H1 (cell line): ENCODE data around the gene RANBP17. TPM values are rescaled to one million over a fixed set of nuclear protein-coding genes. Genes with fewer than 3 reads are reported as not detected.

Source experiments
- RAD21 ChIP-seq, 2 experiments: IDR thresholded peaks in 1 of 2; conservative IDR thresholded peaks in 1 of 2; 2 replicates each; pipeline ENCODE4 v1.6.1; 2011; ENCODE audit warnings: low read depth in 2 of 2, low read length in 2 of 2, improper control_type of control experiment in 1 of 2, inconsistent platforms in 1 of 2, mild to moderate bottlenecking in 1 of 2, moderate library complexity in 1 of 2
- RNF2 ChIP-seq: fragments of 200-900, 300-1000 bp; sonication (generic); IDR thresholded peaks from 2 replicates; pipeline ENCODE4 v1.7.1; 2016; ENCODE audit warnings: borderline replicate concordance, low read depth, mild to moderate bottlenecking, antibody characterized with exemption, low read length; ENCODE audit not compliant: poor library complexity, severe bottlenecking; ENCODE audit errors: missing control alignments
- TBP ChIP-seq: IDR thresholded peaks from 2 replicates; pipeline ENCODE4 v1.6.1; 2011; ENCODE audit warnings: low read depth, low read length, improper control_type of control experiment
- polyA plus RNA-seq, 7 experiments: library from polyadenylated mRNA; depleted of rRNA in 3 of 7; stranded (reverse) in 5 of 7; unstranded in 2 of 7; fragments of >200 nt in 5 of 7; fragments of 200-250 nt in 2 of 7; gene quantifications; 1 replicate in 5 of 7; 2 replicates in 1 of 7; 4 replicates in 1 of 7; pipeline versions ENCODE4 v1.2.1 to v1.2.3, GENCODE V29; 2011 to 2013; ENCODE audit warnings: missing spikeins in 2 of 7, mixed read lengths in 2 of 7
- total RNA-seq: library from RNA; stranded (reverse); fragmentation: NEBNext Ultra II Directional; extraction: Animal tissue kit (Norgen Biotek cat#: 25700); gene quantifications from 2 replicates; pipeline ENCODE4 v1.2.1, GENCODE V29; 2021
- TF ChIP-seq, protein P1 (sequence below): IDR thresholded peaks from 2 replicates; pipeline ENCODE4 v1.6.1; 2012; ENCODE audit warnings: low read length, inconsistent platforms
- TF ChIP-seq, protein P2 (sequence below): IDR thresholded peaks from 2 replicates; pipeline ENCODE4 v1.6.1; 2012; ENCODE audit warnings: inconsistent platforms

The RANBP17 gene
- total and polyA plus RNA-seq, 2 of the 8 experiments (the other 6 are each of a cell fraction or from before 2014, with no cell fraction given) = 8.6 to 21.3 TPM

DNA sequence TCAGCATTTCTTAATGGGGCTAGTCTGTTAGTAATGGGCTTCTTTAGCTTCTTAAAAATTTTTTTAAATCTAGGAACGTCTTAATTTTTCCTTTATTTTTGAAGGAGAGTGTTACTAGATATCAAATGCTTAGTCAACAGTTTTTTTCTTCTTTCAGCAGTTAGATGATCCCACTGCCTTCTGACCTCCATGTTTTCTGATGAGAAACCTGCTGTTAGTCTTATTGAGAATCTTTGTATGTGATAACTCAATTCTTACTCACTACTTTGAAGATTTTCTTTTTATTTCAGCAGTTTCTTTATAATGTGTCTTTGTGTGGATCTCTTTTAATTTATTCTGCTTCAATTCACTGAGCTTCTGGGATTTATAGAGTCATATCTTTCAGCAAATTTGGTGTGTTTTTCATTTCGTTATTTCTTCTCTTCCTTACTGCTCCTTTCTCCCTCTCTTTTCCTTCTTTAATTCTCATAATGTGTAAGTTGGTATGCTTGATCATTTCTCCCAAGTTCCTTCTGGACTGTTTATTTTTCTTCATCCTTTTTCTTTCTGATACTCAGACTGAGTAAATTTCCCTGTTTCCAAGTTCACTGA is 205.8 kb downstream of the RANBP17 start (continued):
- TF ChIP-seq RAD21 (IDR thresholded peaks at IDR 0.05 in 1 of 2, conservative IDR thresholded peaks at IDR 0.05 in 1 of 2; ENCODE audit: low read depth in 2 of 2, low read length in 2 of 2) = no peak
- TF ChIP-seq, protein P1, sequence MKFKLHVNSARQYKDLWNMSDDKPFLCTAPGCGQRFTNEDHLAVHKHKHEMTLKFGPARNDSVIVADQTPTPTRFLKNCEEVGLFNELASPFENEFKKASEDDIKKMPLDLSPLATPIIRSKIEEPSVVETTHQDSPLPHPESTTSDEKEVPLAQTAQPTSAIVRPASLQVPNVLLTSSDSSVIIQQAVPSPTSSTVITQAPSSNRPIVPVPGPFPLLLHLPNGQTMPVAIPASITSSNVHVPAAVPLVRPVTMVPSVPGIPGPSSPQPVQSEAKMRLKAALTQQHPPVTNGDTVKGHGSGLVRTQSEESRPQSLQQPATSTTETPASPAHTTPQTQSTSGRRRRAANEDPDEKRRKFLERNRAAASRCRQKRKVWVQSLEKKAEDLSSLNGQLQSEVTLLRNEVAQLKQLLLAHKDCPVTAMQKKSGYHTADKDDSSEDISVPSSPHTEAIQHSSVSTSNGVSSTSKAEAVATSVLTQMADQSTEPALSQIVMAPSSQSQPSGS = no peak
- TF ChIP-seq TBP = no peak
- TF ChIP-seq RNF2 = no peak
- TF ChIP-seq, protein P2, sequence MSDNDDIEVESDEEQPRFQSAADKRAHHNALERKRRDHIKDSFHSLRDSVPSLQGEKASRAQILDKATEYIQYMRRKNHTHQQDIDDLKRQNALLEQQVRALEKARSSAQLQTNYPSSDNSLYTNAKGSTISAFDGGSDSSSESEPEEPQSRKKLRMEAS = no peak
- TF ChIP-seq, all 59 proteins: peak for 0
